Keratinocyte (primary cell): ENCODE measurements around the gene CCDC8. TPM values are rescaled to one million over a fixed set of nuclear protein-coding genes. Genes with fewer than 3 reads are reported as not detected.

ENCODE experiments used
- DNase-seq: peaks from one replicate; pipeline ENCODE4 v3.0.0-alpha.2; 2011; ENCODE audit warnings: low read depth, missing footprints, low spot score
- FAIRE-seq: peaks from 2 replicates; lab custom pipeline; 2011; peaks lifted over from hg19 to GRCh38; lab: Jason Lieb, UNC
- H2AFZ ChIP-seq: 2 replicates; pipeline ENCODE4 v1.6.0; 2012; ENCODE audit warnings: low read length, control low read depth, inconsistent platforms; ENCODE audit not compliant: control insufficient read depth
- H3K27ac ChIP-seq: 2 replicates; pipeline ENCODE4 v1.5.1; 2011; ENCODE audit warnings: low read length; ENCODE audit not compliant: control insufficient read depth, insufficient read depth
- H3K27me3 ChIP-seq: 3 replicates; pipeline ENCODE4 v1.6.0; 2011; ENCODE audit warnings: low read length; ENCODE audit not compliant: control insufficient read depth, insufficient read depth; ENCODE audit errors: extremely low read depth
- H3K36me3 ChIP-seq, 2 experiments: 2 replicates in 1 of 2; 3 replicates in 1 of 2; pipeline ENCODE4 v1.5.1; 2011; ENCODE audit warnings: low read length in 2 of 2, mild to moderate bottlenecking in 1 of 2; ENCODE audit not compliant: control insufficient read depth in 2 of 2, insufficient read depth in 2 of 2; ENCODE audit errors: extremely low read depth in 1 of 2
- H3K4me1 ChIP-seq: 3 replicates; pipeline ENCODE4 v1.5.1; 2011; ENCODE audit warnings: low read length; ENCODE audit not compliant: control insufficient read depth, insufficient read depth; ENCODE audit errors: extremely low read depth
- H3K4me2 ChIP-seq: 3 replicates; pipeline ENCODE4 v1.6.0; 2011; ENCODE audit warnings: low read depth, low read length; ENCODE audit not compliant: control insufficient read depth, insufficient read depth; ENCODE audit errors: extremely low read depth
- H3K4me3 ChIP-seq, 3 experiments: fragments of 200-600 bp in 1 of 3; sonication (generic) in 1 of 3; 2 replicates in 2 of 3; 3 replicates in 1 of 3; pipeline ENCODE4 v1.5.1; 2011 to 2016; ENCODE audit warnings: low read length in 3 of 3, mild to moderate bottlenecking in 3 of 3, control low read depth in 2 of 3, inconsistent platforms in 1 of 3, low read depth in 1 of 3, mixed read lengths in 1 of 3, mixed run types in 1 of 3, moderate library complexity in 1 of 3; ENCODE audit not compliant: control insufficient read depth in 2 of 3, insufficient read depth in 2 of 3; ENCODE audit errors: extremely low read depth in 1 of 3
- H3K79me2 ChIP-seq: 2 replicates; pipeline ENCODE4 v1.6.0; 2012; ENCODE audit warnings: low read length; ENCODE audit not compliant: control insufficient read depth, insufficient read depth
- H3K9ac ChIP-seq: 3 replicates; pipeline ENCODE4 v1.6.0; 2011; ENCODE audit warnings: low read length; ENCODE audit not compliant: control insufficient read depth, insufficient read depth; ENCODE audit errors: extremely low read depth
- H3K9me1 ChIP-seq: 3 replicates; pipeline ENCODE4 v1.6.0; 2011; ENCODE audit warnings: low read length; ENCODE audit not compliant: control insufficient read depth, insufficient read depth; ENCODE audit errors: extremely low read depth
- H3K9me3 ChIP-seq: 2 replicates; pipeline ENCODE4 v1.5.1; 2012; ENCODE audit warnings: low read depth, low read length; ENCODE audit not compliant: control insufficient read depth
- H4K20me1 ChIP-seq: 3 replicates; pipeline ENCODE4 v1.6.0; 2011; ENCODE audit warnings: low read length; ENCODE audit not compliant: control insufficient read depth, insufficient read depth; ENCODE audit errors: extremely low read depth
- EZH2 ChIP-seq: IDR thresholded peaks from one replicate; pipeline ENCODE4 v1.6.1; 2012; ENCODE audit warnings: inconsistent platforms, mild to moderate bottlenecking, low read length, moderate library complexity
- dilution Hi-C: fragments of 300-500 bp; cut with MboI; formaldehyde crosslinking; loops from one replicate; pipeline ENCODE4 v1.7.0; 2020; ENCODE audit warnings: low sequenced_read_pairs; ENCODE audit not compliant: extremely low pct_ligation_motif_present
- polyA plus RNA-seq, 5 experiments: library from polyadenylated mRNA; depleted of rRNA in 3 of 5; stranded (reverse) in 3 of 5; stranded (forward) in 1 of 5; unstranded in 1 of 5; fragments of >200 nt; gene quantifications; 1 replicate in 1 of 5; 2 replicates in 3 of 5; 3 replicates in 1 of 5; pipeline versions ENCODE4 v1.2.1 to v1.2.3, GENCODE V29; 2011 to 2012; ENCODE audit warnings: missing spikeins in 2 of 5, low read depth in 1 of 5, low replicate concordance in 1 of 5
- TF ChIP-seq, protein P1 (sequence below), 3 experiments: IDR thresholded peaks in 1 of 3; conservative IDR thresholded peaks in 1 of 3; optimal IDR thresholded peaks in 1 of 3; 2 replicates in 2 of 3; 3 replicates in 1 of 3; pipeline versions ENCODE3 to v1.5.1; 2011; ENCODE audit warnings: low read length in 3 of 3, mild to moderate bottlenecking in 3 of 3, moderate library complexity in 2 of 3, control low read depth in 1 of 3, inconsistent platforms in 1 of 3; ENCODE audit not compliant: insufficient read depth in 2 of 3; ENCODE audit errors: extremely low read depth in 1 of 3

Gene CCDC8
- polyA plus RNA-seq, 1 donor (not counting 4 experiments of a cell fraction or from before 2014, with no cell fraction given), result 5.2 TPM

DNA sequence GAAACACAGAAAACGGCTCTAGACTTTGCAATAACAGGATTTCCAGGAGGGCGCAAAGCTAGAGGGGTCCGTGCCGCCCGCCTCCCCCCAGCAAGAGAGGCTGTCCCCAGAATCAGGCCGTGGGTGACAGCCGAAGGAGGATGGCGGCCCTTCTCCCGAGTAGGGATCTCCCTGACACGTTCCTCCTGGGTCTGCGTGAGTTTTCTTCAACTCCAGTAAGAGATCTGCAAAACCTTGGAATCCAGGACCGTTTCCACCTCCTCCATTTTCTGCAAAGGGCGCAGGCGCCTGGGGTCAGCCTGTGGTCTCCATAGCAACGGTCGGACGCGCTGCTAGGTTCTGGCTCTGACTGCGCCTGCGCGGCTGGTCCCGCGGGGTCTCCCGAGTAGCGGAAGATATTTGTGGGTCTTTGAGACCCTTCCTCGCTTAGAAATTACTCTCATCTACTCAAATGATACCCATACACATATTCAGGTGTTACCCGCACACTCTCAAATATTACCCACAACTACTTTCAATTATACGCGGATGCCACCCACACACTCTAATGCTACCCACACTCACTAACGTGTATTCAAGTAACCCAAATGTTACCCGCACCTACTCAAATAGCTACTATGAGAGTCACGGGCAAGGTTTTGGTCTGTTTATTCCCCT lies 13.3 kb upstream of the CCDC8 start:
- dilution Hi-C loops, result no loop called here
- no peak for DNase-seq
- Histone ChIP-seq H3K9me1 (no peaks in the 10 kb centered on the region), H3K27me3 (peaks cover 28% of the 10 kb centered on the region), H3K4me2 (peak overlapping the region; percentile 80), H3K27ac (no peak overlapping the region), H3K79me2 (no peaks in the 10 kb centered on the region), H3K4me1 (peaks cover 11% of the 10 kb centered on the region), H3K9ac (no peak overlapping the region), H3K9me3 (no peaks in the 10 kb centered on the region), H2AFZ (peak overlapping the region; percentile 75), H3K4me3 (peak overlapping the region; percentile 26 to 67 (median 27)), H3K36me3 (no peaks in the 10 kb centered on the region), H4K20me1 (no peaks in the 10 kb centered on the region)
- no peak for FAIRE-seq
- no peak for TF ChIP-seq EZH2
- TF ChIP-seq, protein P1, sequence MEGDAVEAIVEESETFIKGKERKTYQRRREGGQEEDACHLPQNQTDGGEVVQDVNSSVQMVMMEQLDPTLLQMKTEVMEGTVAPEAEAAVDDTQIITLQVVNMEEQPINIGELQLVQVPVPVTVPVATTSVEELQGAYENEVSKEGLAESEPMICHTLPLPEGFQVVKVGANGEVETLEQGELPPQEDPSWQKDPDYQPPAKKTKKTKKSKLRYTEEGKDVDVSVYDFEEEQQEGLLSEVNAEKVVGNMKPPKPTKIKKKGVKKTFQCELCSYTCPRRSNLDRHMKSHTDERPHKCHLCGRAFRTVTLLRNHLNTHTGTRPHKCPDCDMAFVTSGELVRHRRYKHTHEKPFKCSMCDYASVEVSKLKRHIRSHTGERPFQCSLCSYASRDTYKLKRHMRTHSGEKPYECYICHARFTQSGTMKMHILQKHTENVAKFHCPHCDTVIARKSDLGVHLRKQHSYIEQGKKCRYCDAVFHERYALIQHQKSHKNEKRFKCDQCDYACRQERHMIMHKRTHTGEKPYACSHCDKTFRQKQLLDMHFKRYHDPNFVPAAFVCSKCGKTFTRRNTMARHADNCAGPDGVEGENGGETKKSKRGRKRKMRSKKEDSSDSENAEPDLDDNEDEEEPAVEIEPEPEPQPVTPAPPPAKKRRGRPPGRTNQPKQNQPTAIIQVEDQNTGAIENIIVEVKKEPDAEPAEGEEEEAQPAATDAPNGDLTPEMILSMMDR (optimal IDR thresholded peaks at IDR 0.05 in 1 of 3, IDR thresholded peaks at IDR 0.05 in 1 of 3, conservative IDR thresholded peaks at IDR 0.05 in 1 of 3; ENCODE audit: extremely low read depth in 1 of 3, insufficient read depth in 2 of 3, low read length in 3 of 3), result no peak

- Histone ChIP-seq H3K36me3 (no peaks in the 10 kb centered on the region), H3K4me3 (peak overlapping the region; percentile 26 to 67 (median 27)), H4K20me1 (no peaks in the 10 kb centered on the region), H3K27me3 (peaks cover 28% of the 10 kb centered on the region), H2AFZ (peak overlapping the region; percentile 75), H3K79me2 (no peaks in the 10 kb centered on the region), H3K9me3 (no peaks in the 10 kb centered on the region), H3K27ac (no peak overlapping the region), H3K9me1 (no peaks in the 10 kb centered on the region), H3K4me1 (peaks cover 11% of the 10 kb centered on the region), H3K9ac (no peak overlapping the region), H3K4me2 (peak overlapping the region; percentile 80)
- DNase-seq (no peak), FAIRE-seq (peak; percentile 44)
- dilution Hi-C loops, result no loop called here
- no peak for TF ChIP-seq EZH2
- TF ChIP-seq, protein P1 (optimal IDR thresholded peaks at IDR 0.05 in 1 of 3, IDR thresholded peaks at IDR 0.05 in 1 of 3, conservative IDR thresholded peaks at IDR 0.05 in 1 of 3; ENCODE audit: extremely low read depth in 1 of 3, insufficient read depth in 2 of 3, low read length in 3 of 3), result no peak
Measured at GRCh38 chr19:46426035-46426505, 12.7 kb upstream of the CCDC8 start.
